ENCODE data around the gene ZNF74. TPM values are rescaled to one million over a fixed set of nuclear protein-coding genes. Genes with fewer than 3 reads are reported as not detected.

Gene ZNF74
- total and polyA plus RNA-seq, 2 experiments from 2014 or later = 15.6 to 17.9 TPM

- Histone ChIP-seq H3K27ac (no peak overlapping the region), H3K4me3 (no peak overlapping the region), H3K27me3 (no peaks in the 10 kb centered on the region), H3K4me1 (ENCODE audit: insufficient read depth) (no peaks in the 10 kb centered on the region), H4K20me1 (ENCODE audit: insufficient read depth, poor library complexity, severe bottlenecking) (no peaks in the 10 kb centered on the region), H3K36me3 (replicated peaks; ENCODE audit: insufficient read depth, low read depth) (no peaks in the 10 kb centered on the region), H3K9me2 (replicated peaks; ENCODE audit: insufficient read depth) (no peaks in the 10 kb centered on the region), H3K9me3 (ENCODE audit: low read depth) (no peaks in the 10 kb centered on the region), H3K79me2 (no peaks in the 10 kb centered on the region), H3K4me2 (no peak overlapping the region), H2AFZ (no peak overlapping the region)
- 100% methylated on average over 3 of the region's 3 CpGs for WGBS (ENCODE audit: low lambda C conversion rate, missing lambda C conversion rate)
- no peak for TF ChIP-seq EZH2 (IDR thresholded peaks at IDR 0.05; ENCODE audit: borderline replicate concordance)
- no peak for TF ChIP-seq EZH2phosphoT487 (IDR thresholded peaks at IDR 0.05; ENCODE audit: low read depth, severe bottlenecking, unreplicated experiment)
- no peak for TF ChIP-seq CTCF (IDR thresholded peaks at IDR 0.05; ENCODE audit: poor library complexity)
- no peak for DNase-seq (ENCODE audit: low spot score)
These were observed 59.3 kb downstream of the ZNF74 start for GRCh38 chr22:20453222-20453621.

DNA sequence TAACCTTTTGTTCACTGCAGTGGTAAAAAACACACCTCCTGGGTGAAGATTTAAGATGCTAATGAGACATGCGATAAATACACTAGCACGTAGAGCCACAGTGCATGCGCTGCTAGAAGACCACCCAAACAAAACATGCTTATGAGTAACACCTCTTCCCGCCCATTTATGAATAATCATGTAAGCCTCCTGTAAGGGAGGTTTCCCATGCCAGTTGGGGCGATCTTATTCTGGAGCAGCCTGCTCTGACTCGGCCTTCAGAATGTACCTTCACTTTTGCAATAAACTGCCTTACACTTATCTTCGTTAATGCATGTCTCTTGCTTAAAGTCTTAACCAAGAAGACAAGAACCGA is 61.7 kb downstream of the ZNF74 start:
- no peaks in the 10 kb centered on the region for H3K9me3 ChIP-seq (ENCODE audit: low read depth)
- H3K27me3 ChIP-seq = no peaks in the 10 kb centered on the region
- no peak overlapping the region for H2AFZ ChIP-seq
- H3K4me3 ChIP-seq = no peak overlapping the region
- TF ChIP-seq CTCF (IDR thresholded peaks at IDR 0.05; ENCODE audit: poor library complexity) (no peak), EZH2phosphoT487 (IDR thresholded peaks at IDR 0.05; ENCODE audit: low read depth, severe bottlenecking, unreplicated experiment) (no peak), EZH2 (IDR thresholded peaks at IDR 0.05; ENCODE audit: borderline replicate concordance) (no peak)
- no peaks in the 10 kb centered on the region for H3K36me3 ChIP-seq (replicated peaks; ENCODE audit: insufficient read depth, low read depth)
- no peak overlapping the region for H3K27ac ChIP-seq
- H4K20me1 ChIP-seq (ENCODE audit: insufficient read depth, poor library complexity, severe bottlenecking) = no peaks in the 10 kb centered on the region
- no peaks in the 10 kb centered on the region for H3K4me1 ChIP-seq (ENCODE audit: insufficient read depth)
- H3K4me2 ChIP-seq = no peak overlapping the region
- H3K79me2 ChIP-seq = no peaks in the 10 kb centered on the region
- 93% methylated on average over 8 of the region's 8 CpGs for WGBS (ENCODE audit: low lambda C conversion rate, missing lambda C conversion rate)
- H3K9me2 ChIP-seq (replicated peaks; ENCODE audit: insufficient read depth) = no peaks in the 10 kb centered on the region
- no peak for DNase-seq (ENCODE audit: low spot score)

DNA sequence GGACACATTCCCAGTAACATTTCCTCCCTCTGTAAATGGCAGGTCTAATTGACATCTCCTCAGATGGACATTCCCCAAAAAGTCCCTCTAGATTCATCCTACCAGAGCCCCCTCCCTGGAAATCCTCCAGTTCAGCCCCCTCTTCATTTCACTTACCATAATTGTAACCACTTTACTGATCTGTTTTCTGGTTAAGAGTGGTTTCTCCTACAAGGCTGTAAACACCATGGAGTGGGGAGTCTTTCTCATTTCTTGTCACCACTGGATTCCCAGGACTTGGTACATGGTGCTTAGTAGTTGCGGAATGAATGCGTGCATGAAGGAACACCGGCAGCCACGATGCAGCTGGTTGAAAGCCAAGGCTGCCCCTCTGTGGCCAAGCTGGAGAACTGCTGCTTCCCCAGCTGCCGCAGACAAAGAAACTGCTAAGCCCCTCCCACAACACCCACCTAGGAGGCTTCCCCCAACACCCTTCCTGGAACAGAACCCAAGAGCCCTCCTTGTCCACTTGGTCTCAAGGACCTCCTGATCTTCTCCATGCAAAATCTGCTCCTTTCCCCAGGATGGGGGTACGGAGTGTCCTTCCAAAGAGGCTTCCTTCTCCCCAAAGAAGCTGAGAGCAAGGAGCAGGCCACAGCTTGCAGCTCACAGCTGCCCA is 62.2 kb downstream of the ZNF74 start:
- no peaks in the 10 kb centered on the region for H3K27me3 ChIP-seq
- no peaks in the 10 kb centered on the region for H3K79me2 ChIP-seq
- peak; percentile 92 for DNase-seq (ENCODE audit: low spot score)
- WGBS (ENCODE audit: low lambda C conversion rate, missing lambda C conversion rate) = 11% methylated on average over 6 of the region's 6 CpGs
- H3K9me2 ChIP-seq (replicated peaks; ENCODE audit: insufficient read depth) = no peaks in the 10 kb centered on the region
- TF ChIP-seq CTCF (IDR thresholded peaks at IDR 0.05; ENCODE audit: poor library complexity) = peak; percentile 95
- TF ChIP-seq EZH2phosphoT487 (IDR thresholded peaks at IDR 0.05; ENCODE audit: low read depth, severe bottlenecking, unreplicated experiment) = no peak
- H2AFZ ChIP-seq = no peak overlapping the region
- peak overlapping the region; percentile 42 for H3K27ac ChIP-seq
- H3K4me2 ChIP-seq = no peak overlapping the region
- no peaks in the 10 kb centered on the region for H3K36me3 ChIP-seq (replicated peaks; ENCODE audit: insufficient read depth, low read depth)
- H3K4me3 ChIP-seq = no peak overlapping the region
- no peaks in the 10 kb centered on the region for H4K20me1 ChIP-seq (ENCODE audit: insufficient read depth, poor library complexity, severe bottlenecking)
- H3K9me3 ChIP-seq (ENCODE audit: low read depth) = no peaks in the 10 kb centered on the region
- no peaks in the 10 kb centered on the region for H3K4me1 ChIP-seq (ENCODE audit: insufficient read depth)

DNA sequence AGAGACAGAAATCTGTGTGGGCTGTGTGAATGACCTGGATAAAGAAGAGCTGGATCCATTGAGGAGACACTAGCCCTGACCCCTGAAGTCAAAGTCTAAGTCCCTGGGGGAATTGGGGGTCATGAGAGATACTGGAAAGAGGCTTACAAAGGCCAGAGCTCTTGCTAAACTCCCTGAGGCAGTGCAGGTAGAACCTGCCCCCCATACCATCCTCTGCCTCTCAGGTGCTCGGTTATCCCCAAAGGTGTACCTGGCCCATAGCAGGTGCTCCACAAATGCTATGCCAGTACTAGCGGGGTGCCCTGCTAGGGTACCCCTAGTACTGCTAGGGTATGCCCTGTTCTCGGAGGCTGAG is 62.7 kb downstream of the ZNF74 start:
- no peak overlapping the region for H2AFZ ChIP-seq
- H3K79me2 ChIP-seq = no peaks in the 10 kb centered on the region
- TF ChIP-seq EZH2phosphoT487 (IDR thresholded peaks at IDR 0.05; ENCODE audit: low read depth, severe bottlenecking, unreplicated experiment) = no peak
- WGBS (ENCODE audit: low lambda C conversion rate, missing lambda C conversion rate) = 91% methylated on average over 3 of the region's 3 CpGs
- no peaks in the 10 kb centered on the region for H3K36me3 ChIP-seq (replicated peaks; ENCODE audit: insufficient read depth, low read depth)
- no peak for DNase-seq (ENCODE audit: low spot score)
- H4K20me1 ChIP-seq (ENCODE audit: insufficient read depth, poor library complexity, severe bottlenecking) = no peaks in the 10 kb centered on the region
- H3K27ac ChIP-seq = peak overlapping the region; percentile 42
- no peaks in the 10 kb centered on the region for H3K9me2 ChIP-seq (replicated peaks; ENCODE audit: insufficient read depth)
- H3K4me3 ChIP-seq = no peak overlapping the region
- no peaks in the 10 kb centered on the region for H3K4me1 ChIP-seq (ENCODE audit: insufficient read depth)
- H3K4me2 ChIP-seq = no peak overlapping the region
- H3K27me3 ChIP-seq = no peaks in the 10 kb centered on the region
- H3K9me3 ChIP-seq (ENCODE audit: low read depth) = no peaks in the 10 kb centered on the region
